GM12891 (cell line): Measurements from ENCODE around the gene ZDHHC17.

ENCODE experiments used
- PAX5 ChIP-seq: IDR thresholded peaks from 2 replicates; pipeline ENCODE4 v1.6.1; 2011; ENCODE audit warnings: low read length, moderate library complexity, mild to moderate bottlenecking; ENCODE audit not compliant: insufficient read depth, severe bottlenecking
- POLR2A ChIP-seq: IDR thresholded peaks from 2 replicates; pipeline ENCODE4 v1.6.1; 2011; ENCODE audit warnings: low read depth, low read length, control low read depth
- POLR2AphosphoS5 ChIP-seq: IDR thresholded peaks from 2 replicates; pipeline ENCODE4 v1.6.1; 2011; ENCODE audit warnings: low read depth, low read length, control low read depth
- POU2F2 ChIP-seq: IDR thresholded peaks from 2 replicates; pipeline ENCODE4 v1.6.1; 2011; ENCODE audit warnings: low read depth, mild to moderate bottlenecking, control low read depth, low read length, moderate library complexity
- SPI1 ChIP-seq: IDR thresholded peaks from 2 replicates; pipeline ENCODE4 v1.6.1; 2011; ENCODE audit warnings: low read depth, low read length, control low read depth
- TAF1 ChIP-seq: IDR thresholded peaks from 2 replicates; pipeline ENCODE4 v1.6.1; 2011; ENCODE audit warnings: low read depth, low read length, control low read depth

DNA sequence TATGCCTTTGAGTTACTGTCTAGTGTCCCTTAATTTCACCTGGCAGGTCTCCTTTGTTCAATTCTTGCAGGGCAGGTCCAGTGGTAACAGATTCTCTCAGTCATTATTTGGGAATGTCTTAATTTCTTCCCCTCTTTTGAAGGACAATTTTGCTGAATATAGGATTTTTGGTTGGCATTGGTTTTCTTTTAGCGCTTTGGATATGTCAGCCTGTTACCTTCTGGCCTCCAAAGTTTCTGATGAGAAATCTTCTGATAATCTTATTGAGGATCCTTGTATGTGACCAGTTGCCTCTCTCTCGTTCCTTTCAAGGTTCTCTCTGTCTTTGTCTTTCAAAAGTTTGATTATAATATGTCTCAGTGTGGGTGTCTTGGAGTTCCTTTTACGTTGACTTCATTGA, 38.1 kb downstream of the ZDHHC17 start:
- TF ChIP-seq POLR2A (no peak), POLR2AphosphoS5 (no peak), TAF1 (no peak), POU2F2 (no peak), SPI1 (no peak), PAX5 (no peak)
